GM12878 (cell line): ENCODE measurements around the gene TCF7L1. TPM values are rescaled to one million over a fixed set of nuclear protein-coding genes. Genes with fewer than 3 reads are reported as not detected.

Experiments used
- ATAC-seq: fragments of 200-7000 bp; cut with Tn5 transposase; 3 replicates; pipeline ENCODE4 v1.9.1; 2020; ENCODE audit warnings: mild to moderate bottlenecking, moderate library complexity
- BruUV-seq: library from RNA; stranded (reverse); fragments of 400-500 nt; replicated peaks from 2 replicates; lab custom pipeline; 2021; lab: Mats Ljungman, UMichigan
- CTCF ChIA-PET: fragments of 300-600 bp; sonication (Branson Sonifier 250); formaldehyde crosslinking; extraction: SDS; loops from one replicate; lab custom pipeline; 2021; ENCODE audit warnings: inconsistent platforms; lab: Yijun Ruan, JAX
- POLR2A ChIA-PET: fragments of 350-600 bp; formaldehyde crosslinking; extraction: SDS; loops from one replicate; lab custom pipeline; 2021; ENCODE audit warnings: inconsistent platforms; lab: Charles Lee
- RAD21 ChIA-PET: fragments of 300-600 bp; sonication (Branson Sonifier 250); formaldehyde crosslinking; loops from one replicate; lab custom pipeline; 2023; ENCODE audit warnings: antibody characterized with exemption; ENCODE audit not compliant: unreplicated experiment; lab: Charles Lee
- SMC1A ChIA-PET: fragments of 300-600 bp; sonication (Branson Sonifier 250); formaldehyde crosslinking; loops from one replicate; lab custom pipeline; 2023; ENCODE audit not compliant: unreplicated experiment, uncharacterized antibody; lab: Charles Lee
- DNase-seq: peaks from one replicate; pipeline ENCODE4 v3.0.0-alpha.2; 2011; ENCODE audit warnings: low read depth, low spot score
- FAIRE-seq: peaks from 3 replicates; lab custom pipeline; 2011; peaks lifted over from hg19 to GRCh38; lab: Jason Lieb, UNC
- H2AFZ ChIP-seq: 2 replicates; pipeline ENCODE4 v1.6.0; 2011; ENCODE audit warnings: low read depth, low read length, control low read depth; ENCODE audit not compliant: control insufficient read depth
- H3K27ac ChIP-seq: 2 replicates; pipeline ENCODE4 v1.5.1; 2011; ENCODE audit warnings: control low read depth; ENCODE audit not compliant: control insufficient read depth, insufficient read depth
- H3K27me3 ChIP-seq, 2 experiments: replicated peaks in 1 of 2; 2 replicates each; pipeline versions ENCODE4 v1.6.0 to v1.6.1; 2011; ENCODE audit warnings: low read length in 1 of 2; ENCODE audit not compliant: control insufficient read depth in 2 of 2, insufficient read depth in 2 of 2
- H3K36me3 ChIP-seq, 2 experiments: 2 replicates each; pipeline ENCODE4 v1.5.1; 2011; ENCODE audit warnings: low read length in 1 of 2; ENCODE audit not compliant: control insufficient read depth in 2 of 2, insufficient read depth in 2 of 2
- H3K4me1 ChIP-seq: 2 replicates; pipeline ENCODE4 v1.6.1; 2011; ENCODE audit warnings: mild to moderate bottlenecking, low read length, moderate library complexity, mixed read lengths; ENCODE audit not compliant: control insufficient read depth, insufficient read depth
- H3K4me2 ChIP-seq: 2 replicates; pipeline ENCODE4 v1.6.0; 2011; ENCODE audit warnings: control low read depth; ENCODE audit not compliant: control insufficient read depth, insufficient read depth
- H3K4me3 ChIP-seq: fragments of 200-600 bp; sonication (generic); 2 replicates; pipeline ENCODE4 v1.5.1; 2016
- H3K79me2 ChIP-seq: 2 replicates; pipeline ENCODE4 v1.6.0; 2011; ENCODE audit warnings: low read length; ENCODE audit not compliant: control insufficient read depth, insufficient read depth
- H3K9ac ChIP-seq: 2 replicates; pipeline ENCODE4 v1.8.0; 2011; ENCODE audit warnings: low read length, control low read depth, mixed read lengths; ENCODE audit not compliant: control insufficient read depth, insufficient read depth
- H3K9me3 ChIP-seq: replicated peaks from 3 replicates; pipeline ENCODE4 v1.5.1; 2011; ENCODE audit warnings: mild to moderate bottlenecking, low read length; ENCODE audit not compliant: control insufficient read depth, insufficient read depth
- H4K20me1 ChIP-seq: 2 replicates; pipeline ENCODE4 v1.6.0; 2011; ENCODE audit not compliant: control insufficient read depth, insufficient read depth
- JUNB ChIP-seq: IDR thresholded peaks from 2 replicates; pipeline ENCODE4 v1.6.1; 2016; ENCODE audit warnings: antibody characterized with exemption, mild to moderate bottlenecking
- MTA3 ChIP-seq: IDR thresholded peaks from 2 replicates; pipeline ENCODE4 v1.6.1; 2012; ENCODE audit warnings: low read length, inconsistent platforms, borderline replicate concordance
- NFXL1 ChIP-seq: fragments of 450-650 bp; IDR thresholded peaks from 2 replicates; pipeline ENCODE4 v1.6.1; 2017; ENCODE audit warnings: antibody characterized with exemption, mild to moderate bottlenecking, borderline replicate concordance
- NFYA ChIP-seq: IDR thresholded peaks from 2 replicates; pipeline ENCODE4 v1.6.1; 2011; ENCODE audit warnings: low read depth, mild to moderate bottlenecking, low read length, improper control_type of control experiment, borderline replicate concordance
- NKRF ChIP-seq: fragments of 450-650 bp; conservative IDR thresholded peaks from 2 replicates; pipeline ENCODE4 v1.6.1; 2017; ENCODE audit warnings: mild to moderate bottlenecking, moderate library complexity
- NRF1 ChIP-seq: conservative IDR thresholded peaks from 2 replicates; pipeline ENCODE4 v1.6.1; 2011; ENCODE audit warnings: mild to moderate bottlenecking, low read depth, low read length, improper control_type of control experiment
- SMARCA5 ChIP-seq: fragments of 450-650 bp; IDR thresholded peaks from 2 replicates; pipeline ENCODE4 v1.6.1; 2017; ENCODE audit warnings: mild to moderate bottlenecking
- TCF3 ChIP-seq: IDR thresholded peaks from 2 replicates; pipeline ENCODE4 v1.6.1; 2012; ENCODE audit warnings: low read depth, mild to moderate bottlenecking, low read length, borderline replicate concordance; ENCODE audit not compliant: insufficient read depth
- USF2 ChIP-seq: IDR thresholded peaks from 2 replicates; pipeline ENCODE4 v1.6.1; 2011; ENCODE audit warnings: low read depth, low read length, improper control_type of control experiment, borderline replicate concordance
- ZBTB11 ChIP-seq: fragments of 450-650 bp; formaldehyde crosslinking; IDR thresholded peaks from 2 replicates; pipeline ENCODE4 v1.5.0; 2022; ENCODE audit warnings: mild to moderate bottlenecking, missing genetic modification characterization
- ZNF207 ChIP-seq: fragments of 450-650 bp; IDR thresholded peaks from 2 replicates; pipeline ENCODE4 v1.6.1; 2014; ENCODE audit warnings: antibody characterized with exemption, mild to moderate bottlenecking, borderline replicate concordance
- WGBS: methylation state at CpG from one replicate; pipeline ENCODE4 v1.1.6; 2016; ENCODE audit warnings: low lambda C conversion rate; ENCODE audit not compliant: insufficient replicate concordance, insufficient coverage; ENCODE audit errors: missing lambda C conversion rate; 5-methylcytosine and 5-hydroxymethylcytosine counted together
- in situ Hi-C: fragments of 300-500 bp; cut with MboI; formaldehyde crosslinking; loops from 9 replicates; pipeline ENCODE4 v1.14.3; 2018; ENCODE audit warnings: mixed read lengths
- intact Hi-C: fragments of 100-400 bp; cut with micrococcal nuclease; formaldehyde crosslinking; loops from one replicate; pipeline ENCODE4 v1.14.2; 2022; ENCODE audit not compliant: unreplicated experiment
- polyA plus RNA-seq, 11 experiments: library from polyadenylated mRNA; depleted of rRNA in 4 of 11; unstranded in 6 of 11; stranded (reverse) in 5 of 11; fragments of >200 nt; fragmentation: Nextera tagmentation in 4 of 11; fragmentation: Illumina TruSeq in 1 of 11; extraction: Ambion mirVana in 4 of 11; extraction: Trizol in 1 of 11; gene quantifications; 1 replicate in 1 of 11; 2 replicates in 10 of 11; pipeline versions ENCODE4 v1.2.1 to v1.2.3, GENCODE V29; 2011 to 2016; ENCODE audit warnings: inconsistent platforms in 2 of 11, missing spikeins in 2 of 11, low read depth in 1 of 11
- total RNA-seq, 4 experiments: library from RNA; depleted of rRNA in 3 of 4; stranded (reverse); fragments of >200 nt in 3 of 4; fragmentation: Illumina TruSeq in 1 of 4; extraction: Trizol in 1 of 4; gene quantifications; 2 replicates each; pipeline versions ENCODE4 v1.2.1 to v1.2.3, GENCODE V29; 2013 to 2021

Gene TCF7L1
- total and polyA plus RNA-seq, 10 of the 15 experiments (the other 5 are each of a cell fraction or from before 2014, with no cell fraction given), result 0.03 to 0.11 (median 0.10) TPM; not detected in 7

GRCh38 chr2:85089585-85089984 lies 43.6 kb upstream of the TCF7L1 start:
- H3K9me3 ChIP-seq, result no peaks in the 10 kb centered on the region
- H3K4me3 ChIP-seq, result no peak overlapping the region
- no peak overlapping the region for H2AFZ ChIP-seq
- FAIRE-seq (no peak), DNase-seq (no peak), ATAC-seq (no peak)
- H3K4me2 ChIP-seq, result no peak overlapping the region
- H3K9ac ChIP-seq, result no peak overlapping the region
- H4K20me1 ChIP-seq, result no peaks in the 10 kb centered on the region
- in situ Hi-C loops, result no loop called here
- no peaks in the 10 kb centered on the region for H3K36me3 ChIP-seq
- H3K27ac ChIP-seq, result no peak overlapping the region
- TF ChIP-seq TCF3 (no peak), SMARCA5 (no peak), NFYA (no peak), NRF1 (no peak), NKRF (no peak)
- intact Hi-C loops, result no loop called here
- ChIA-PET CTCF (interaction anchor here (1.0 kb wide), 1 partner anchor 196 kb away, joined by 4 read pairs; no protein-coding TSS in a partner anchor), SMC1A (no interaction called here), RAD21 (no interaction called here), POLR2A (no interaction called here)
- no TSS peak for BruUV-seq
- H3K27me3 ChIP-seq, result peaks cover 2 to 5% of the 10 kb centered on the region in 2 experiments
- no peaks in the 10 kb centered on the region for H3K79me2 ChIP-seq
- 10% methylated on average over 6 of the region's 6 CpGs for WGBS
- no peaks in the 10 kb centered on the region for H3K4me1 ChIP-seq

GRCh38 chr2:85091838-85092237 lies 41.4 kb upstream of the TCF7L1 start:
- RAD21 ChIA-PET, result no interaction called here
- FAIRE-seq (no peak), ATAC-seq (no peak), DNase-seq (no peak)
- no peaks in the 10 kb centered on the region for H4K20me1 ChIP-seq
- BruUV-seq, result no TSS peak
- no peak overlapping the region for H3K9ac ChIP-seq
- CTCF ChIA-PET, result no interaction called here
- no peak overlapping the region for H2AFZ ChIP-seq
- H3K9me3 ChIP-seq, result no peaks in the 10 kb centered on the region
- no peaks in the 10 kb centered on the region for H3K4me1 ChIP-seq
- in situ Hi-C loops (no loop called here), intact Hi-C loops (no loop called here)
- H3K27me3 ChIP-seq, result peaks cover 2 to 5% of the 10 kb centered on the region in 2 experiments
- no peak overlapping the region for H3K27ac ChIP-seq
- H3K4me3 ChIP-seq, result no peak overlapping the region
- H3K4me2 ChIP-seq, result no peak overlapping the region
- 23% methylated on average over 2 of the region's 2 CpGs for WGBS
- H3K79me2 ChIP-seq, result no peaks in the 10 kb centered on the region
- no peaks in the 10 kb centered on the region for H3K36me3 ChIP-seq
- SMC1A ChIA-PET, result interaction anchor here (1.3 kb wide), 1 partner anchor 10 kb away, joined by 3 read pairs; no protein-coding TSS in a partner anchor
- POLR2A ChIA-PET, result no interaction called here
- TF ChIP-seq ZNF207 (no peak), ZBTB11 (no peak), MTA3 (no peak), USF2 (no peak), NFYA (no peak), NFXL1 (no peak), JUNB (no peak)
